Measurements from ENCODE around the gene TTC7B. TPM values are rescaled to one million over a fixed set of nuclear protein-coding genes. Genes with fewer than 3 reads are reported as not detected.

The TTC7B gene
- total and polyA plus RNA-seq, 2 of the 8 experiments (the other 6 are each of a cell fraction or from before 2014, with no cell fraction given), result 23.7 to 34.0 TPM

DNA sequence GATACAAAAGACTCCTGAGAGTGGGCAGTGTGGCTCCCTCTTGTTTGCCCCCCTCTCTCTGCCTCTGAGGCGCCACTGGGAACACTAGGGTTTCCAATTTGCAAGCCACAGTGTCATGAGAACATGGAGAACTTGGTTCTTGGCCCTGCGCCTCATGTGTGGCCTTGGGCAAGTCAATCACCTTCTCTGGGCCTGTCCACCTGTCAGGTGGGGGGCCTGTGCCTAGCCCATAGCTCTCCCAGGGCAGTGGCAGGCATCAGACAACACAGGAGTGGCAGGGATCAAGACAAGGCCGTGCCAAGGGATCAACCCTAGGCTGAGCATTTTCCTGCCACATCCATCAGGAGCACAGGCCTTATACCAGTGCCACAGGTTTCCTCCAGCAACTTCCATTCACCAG, 234.1 kb downstream of the TTC7B start:
- no peaks in the 10 kb centered on the region for H4K20me1 ChIP-seq (replicated peaks in 1 of 2; ENCODE audit: control insufficient read depth in 1 of 2, insufficient read depth in 2 of 2, low read length in 2 of 2)
- H2AK5ac ChIP-seq (ENCODE audit: low read depth, low read length), result no peak overlapping the region
- H3K27ac ChIP-seq (ENCODE audit: low read depth, low read length), result no peak overlapping the region
- no peak overlapping the region for H3K56ac ChIP-seq (replicated peaks; ENCODE audit: insufficient read length, low read depth, low read length)
- no peak overlapping the region for H2BK15ac ChIP-seq (ENCODE audit: low read length)
- no peak overlapping the region for H4K5ac ChIP-seq (ENCODE audit: insufficient read length, low read depth, low read length)
- H3K4me3 ChIP-seq (ENCODE audit: extremely low read depth in 1 of 4, insufficient read depth in 2 of 4, low read depth in 3 of 4, low read length in 4 of 4), result no peak overlapping the region
- FAIRE-seq, result no peak
- H3K18ac ChIP-seq (ENCODE audit: extremely low read depth, low read length), result no peak overlapping the region
- H3K23ac ChIP-seq (ENCODE audit: insufficient read length), result no peak overlapping the region
- H3K4ac ChIP-seq (replicated peaks; ENCODE audit: insufficient read length, low read depth, low read length), result no peak overlapping the region
- no peak overlapping the region for H3K14ac ChIP-seq (ENCODE audit: insufficient read length)
- ChIA-PET CTCF (ENCODE audit: partially characterized antibody) (interaction anchor here (0.6 to 1.6 kb wide), 4 partner anchors 10 to 275 kb away, joined by 3 to 5 read pairs (median 4); no protein-coding TSS in a partner anchor), POLR2A (ENCODE audit: partially characterized antibody) (no interaction called here)
- no peaks in the 10 kb centered on the region for H3K79me2 ChIP-seq (ENCODE audit: control insufficient read depth in 1 of 2, insufficient read depth in 2 of 2, low read length in 2 of 2)
- no peak overlapping the region for H3K4me2 ChIP-seq (ENCODE audit: insufficient read depth in 1 of 2, low read depth in 2 of 2, low read length in 2 of 2)
- no peak overlapping the region for H4K8ac ChIP-seq (ENCODE audit: extremely low read depth, insufficient read depth, low read length)
- no peak overlapping the region for H2BK120ac ChIP-seq (replicated peaks; ENCODE audit: low read depth, low read length)
- no peaks in the 10 kb centered on the region for H3K27me3 ChIP-seq (replicated peaks in 1 of 4; ENCODE audit: control insufficient read depth in 3 of 4, extremely low read depth in 1 of 4, insufficient read depth in 3 of 4, low read length in 3 of 4)
- no peak overlapping the region for H4K91ac ChIP-seq (replicated peaks; ENCODE audit: insufficient read length, low read length)
- no peaks in the 10 kb centered on the region for H3K36me3 ChIP-seq (ENCODE audit: control insufficient read depth in 2 of 4, insufficient read depth in 4 of 4, low read length in 3 of 4)
- H3K9me3 ChIP-seq (ENCODE audit: insufficient read depth in 2 of 2, low read depth in 1 of 2, low read length in 1 of 2), result no peaks in the 10 kb centered on the region
- H2BK12ac ChIP-seq (ENCODE audit: low read depth, low read length), result no peak overlapping the region
- WGBS, 2 experiments (ENCODE audit: extremely low coverage in 1 of 2, insufficient coverage in 1 of 2, insufficient read length in 1 of 2, insufficient replicate concordance in 2 of 2, low coverage in 1 of 2, low lambda C conversion rate in 2 of 2, missing lambda C conversion rate in 1 of 2), result 84% methylated on average over 3 of the region's 3 CpGs; no CpG with 5 or more reads in 1 of the 2 experiments
- peaks cover 0 to 7% (median 3%) of the 10 kb centered on the region in 4 experiments; a peak in 3 of 7 replicates for H3K4me1 ChIP-seq (replicated peaks in 1 of 4; ENCODE audit: control insufficient read depth in 3 of 4, insufficient read depth in 4 of 4, low read length in 3 of 4)
- H2BK20ac ChIP-seq (ENCODE audit: low read length), result no peak overlapping the region
- H3K79me1 ChIP-seq (ENCODE audit: low read depth, low read length), result no peaks in the 10 kb centered on the region
- H2BK5ac ChIP-seq (ENCODE audit: low read depth, low read length), result no peak overlapping the region
- H3K9ac ChIP-seq (replicated peaks in 1 of 4; ENCODE audit: extremely low read depth in 1 of 4, low read depth in 3 of 4, low read length in 3 of 4), result no peak overlapping the region
- H3K23me2 ChIP-seq (ENCODE audit: low read depth, low read length), result no peaks in the 10 kb centered on the region
- no peak for DNase-seq (ENCODE audit: low read depth in 1 of 2, low spot score in 2 of 2)
- no peak overlapping the region for H2AFZ ChIP-seq (ENCODE audit: low read length)
